ENCODE results near the gene SASH3. TPM values are rescaled to one million over a fixed set of nuclear protein-coding genes. Genes with fewer than 3 reads are reported as not detected.

SASH3 gene
- polyA plus RNA-seq, 2 of the 4 experiments (the other 2 are of a cell fraction), result not detected

DNA sequence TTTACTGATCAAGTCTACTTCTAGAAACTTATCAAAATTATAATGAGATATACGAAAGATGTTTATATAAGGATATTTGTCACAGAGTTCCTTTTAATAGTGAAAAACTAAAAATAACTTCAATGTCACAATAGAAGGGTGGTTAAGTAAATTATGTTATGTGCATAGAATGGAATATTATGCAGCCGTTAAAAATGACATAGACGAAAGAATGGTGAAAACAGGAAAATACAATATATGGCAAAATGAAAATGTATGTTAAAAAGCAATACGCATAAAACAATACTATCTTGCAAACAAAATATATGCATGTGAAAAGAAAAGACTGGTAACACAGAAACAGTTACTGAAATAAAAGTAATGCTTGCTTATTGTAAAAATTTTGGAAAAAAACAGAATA lies 44.9 kb downstream of the SASH3 start:
- Histone ChIP-seq H3K4me3 (no peak overlapping the region), H3K4me1 (no peaks in the 10 kb centered on the region), H3K4me2 (no peak overlapping the region), H3K27ac (no peak overlapping the region), H3K9me3 (no peaks in the 10 kb centered on the region)
- WGBS (ENCODE audit: missing lambda C conversion rate), result 95% methylated on average over 4 of the region's 4 CpGs
- DNase-seq (ENCODE audit: low read depth in 1 of 2, low spot score in 1 of 2), result no peak
- ChIA-PET CTCF (interaction anchor here (1.1 to 2.8 kb wide), 4 partner anchors 8 to 1151 kb away, joined by 3 to 18 read pairs (median 8); no protein-coding TSS in a partner anchor), POLR2A (no interaction called here)
- FAIRE-seq, result no peak
- no peak for ATAC-seq
- TF ChIP-seq ZSCAN20 (CRISPR knock-in tag; IDR thresholded peaks at IDR 0.05) (no peak), CHD2 (IDR thresholded peaks at IDR 0.05; ENCODE audit: low read length, partially characterized antibody) (no peak), TFCP2L1 (CRISPR knock-in tag; IDR thresholded peaks at IDR 0.05) (no peak), NPAS2 (CRISPR knock-in tag; IDR thresholded peaks at IDR 0.05; ENCODE audit: borderline replicate concordance) (no peak)
- TF ChIP-seq, protein P1, sequence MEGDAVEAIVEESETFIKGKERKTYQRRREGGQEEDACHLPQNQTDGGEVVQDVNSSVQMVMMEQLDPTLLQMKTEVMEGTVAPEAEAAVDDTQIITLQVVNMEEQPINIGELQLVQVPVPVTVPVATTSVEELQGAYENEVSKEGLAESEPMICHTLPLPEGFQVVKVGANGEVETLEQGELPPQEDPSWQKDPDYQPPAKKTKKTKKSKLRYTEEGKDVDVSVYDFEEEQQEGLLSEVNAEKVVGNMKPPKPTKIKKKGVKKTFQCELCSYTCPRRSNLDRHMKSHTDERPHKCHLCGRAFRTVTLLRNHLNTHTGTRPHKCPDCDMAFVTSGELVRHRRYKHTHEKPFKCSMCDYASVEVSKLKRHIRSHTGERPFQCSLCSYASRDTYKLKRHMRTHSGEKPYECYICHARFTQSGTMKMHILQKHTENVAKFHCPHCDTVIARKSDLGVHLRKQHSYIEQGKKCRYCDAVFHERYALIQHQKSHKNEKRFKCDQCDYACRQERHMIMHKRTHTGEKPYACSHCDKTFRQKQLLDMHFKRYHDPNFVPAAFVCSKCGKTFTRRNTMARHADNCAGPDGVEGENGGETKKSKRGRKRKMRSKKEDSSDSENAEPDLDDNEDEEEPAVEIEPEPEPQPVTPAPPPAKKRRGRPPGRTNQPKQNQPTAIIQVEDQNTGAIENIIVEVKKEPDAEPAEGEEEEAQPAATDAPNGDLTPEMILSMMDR (IDR thresholded peaks at IDR 0.05), result no peak
- TF ChIP-seq, protein P2, sequence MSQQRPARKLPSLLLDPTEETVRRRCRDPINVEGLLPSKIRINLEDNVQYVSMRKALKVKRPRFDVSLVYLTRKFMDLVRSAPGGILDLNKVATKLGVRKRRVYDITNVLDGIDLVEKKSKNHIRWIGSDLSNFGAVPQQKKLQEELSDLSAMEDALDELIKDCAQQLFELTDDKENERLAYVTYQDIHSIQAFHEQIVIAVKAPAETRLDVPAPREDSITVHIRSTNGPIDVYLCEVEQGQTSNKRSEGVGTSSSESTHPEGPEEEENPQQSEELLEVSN (IDR thresholded peaks at IDR 0.05; ENCODE audit: borderline replicate concordance, low read depth), result no peak

DNA sequence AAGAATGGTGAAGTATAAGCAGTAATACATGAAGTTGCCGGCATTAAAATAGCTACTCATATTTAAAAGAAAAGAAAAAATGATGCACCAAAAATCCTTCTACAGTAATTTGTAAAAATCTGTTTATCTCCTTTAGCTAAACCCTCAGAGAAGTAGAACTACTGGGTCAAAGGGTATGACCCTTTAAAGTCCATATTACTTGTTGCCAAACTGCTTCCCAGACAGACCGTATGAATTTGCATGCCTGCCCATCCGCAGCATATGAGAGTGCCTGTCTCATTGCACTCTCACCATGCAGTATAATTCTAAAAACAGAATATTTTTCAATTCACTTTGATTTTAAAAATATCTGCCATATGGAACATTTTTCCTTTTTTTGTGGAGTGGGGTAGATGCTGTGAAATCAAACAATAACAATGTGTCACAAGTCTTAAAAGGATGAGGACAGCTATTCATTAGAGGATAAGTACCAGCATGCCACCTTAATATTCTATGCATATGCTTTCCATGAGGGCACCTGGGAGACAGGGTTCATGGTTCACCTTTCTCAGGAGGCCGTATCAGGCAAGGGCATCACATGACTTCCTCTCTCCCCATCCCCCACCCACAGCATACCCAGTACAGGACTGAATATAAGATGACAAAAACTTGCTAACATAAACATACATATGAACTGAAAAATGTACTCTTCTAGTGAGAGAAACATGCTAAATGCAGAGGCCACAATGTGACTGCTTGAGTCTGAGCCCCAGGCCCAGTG lies 46.2 kb downstream of the SASH3 start:
- no peak overlapping the region for H3K27ac ChIP-seq
- 75% methylated on average over 4 of the region's 4 CpGs for WGBS (ENCODE audit: missing lambda C conversion rate)
- no peak for TF ChIP-seq HOXB5 (CRISPR knock-in tag; IDR thresholded peaks at IDR 0.05)
- TF ChIP-seq ESRRA (IDR thresholded peaks at IDR 0.05; ENCODE audit: borderline replicate concordance, low read length), result no peak
- TF ChIP-seq ZNF302 (CRISPR knock-in tag; IDR thresholded peaks at IDR 0.05), result no peak
- no peak for TF ChIP-seq RARB (CRISPR knock-in tag; IDR thresholded peaks at IDR 0.05)
- TF ChIP-seq CHD2 (IDR thresholded peaks at IDR 0.05; ENCODE audit: low read length, partially characterized antibody), result no peak
- TF ChIP-seq, protein P3, sequence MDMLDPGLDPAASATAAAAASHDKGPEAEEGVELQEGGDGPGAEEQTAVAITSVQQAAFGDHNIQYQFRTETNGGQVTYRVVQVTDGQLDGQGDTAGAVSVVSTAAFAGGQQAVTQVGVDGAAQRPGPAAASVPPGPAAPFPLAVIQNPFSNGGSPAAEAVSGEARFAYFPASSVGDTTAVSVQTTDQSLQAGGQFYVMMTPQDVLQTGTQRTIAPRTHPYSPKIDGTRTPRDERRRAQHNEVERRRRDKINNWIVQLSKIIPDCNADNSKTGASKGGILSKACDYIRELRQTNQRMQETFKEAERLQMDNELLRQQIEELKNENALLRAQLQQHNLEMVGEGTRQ (IDR thresholded peaks at IDR 0.05), result no peak
- no peak for TF ChIP-seq JUNB (IDR thresholded peaks at IDR 0.05)
- TF ChIP-seq POLR2A (IDR thresholded peaks at IDR 0.05; ENCODE audit: low read length), result no peak
- TF ChIP-seq, protein P4, sequence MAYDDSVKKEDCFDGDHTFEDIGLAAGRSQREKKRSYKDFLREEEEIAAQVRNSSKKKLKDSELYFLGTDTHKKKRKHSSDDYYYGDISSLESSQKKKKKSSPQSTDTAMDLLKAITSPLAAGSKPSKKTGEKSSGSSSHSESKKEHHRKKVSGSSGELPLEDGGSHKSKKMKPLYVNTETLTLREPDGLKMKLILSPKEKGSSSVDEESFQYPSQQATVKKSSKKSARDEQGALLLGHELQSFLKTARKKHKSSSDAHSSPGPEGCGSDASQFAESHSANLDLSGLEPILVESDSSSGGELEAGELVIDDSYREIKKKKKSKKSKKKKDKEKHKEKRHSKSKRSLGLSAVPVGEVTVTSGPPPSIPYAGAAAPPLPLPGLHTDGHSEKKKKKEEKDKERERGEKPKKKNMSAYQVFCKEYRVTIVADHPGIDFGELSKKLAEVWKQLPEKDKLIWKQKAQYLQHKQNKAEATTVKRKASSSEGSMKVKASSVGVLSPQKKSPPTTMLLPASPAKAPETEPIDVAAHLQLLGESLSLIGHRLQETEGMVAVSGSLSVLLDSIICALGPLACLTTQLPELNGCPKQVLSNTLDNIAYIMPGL (CRISPR knock-in tag; IDR thresholded peaks at IDR 0.05; ENCODE audit: borderline replicate concordance), result no peak
- TF ChIP-seq CEBPB (IDR thresholded peaks at IDR 0.05), result no peak
- TF ChIP-seq RFX5 (IDR thresholded peaks at IDR 0.05), result no peak
- TF ChIP-seq NFE2L2 (conservative IDR thresholded peaks at IDR 0.05; ENCODE audit: low read length), result no peak
- TF ChIP-seq KDM1A (IDR thresholded peaks at IDR 0.05; ENCODE audit: low read depth), result no peak
- H3K9me3 ChIP-seq, result no peaks in the 10 kb centered on the region
- CTCF ChIA-PET, result interaction anchor here (0.9 to 1.2 kb wide), 5 partner anchors 148 to 1150 kb away, joined by 3 to 4 read pairs (median 3); no protein-coding TSS in a partner anchor
- ATAC-seq (no peak), DNase-seq (ENCODE audit: low read depth in 1 of 2, low spot score in 1 of 2) (no peak), FAIRE-seq (no peak)
- H3K4me2 ChIP-seq, result no peak overlapping the region
- H3K4me3 ChIP-seq, result no peak overlapping the region
- POLR2A ChIA-PET, result no interaction called here
- H3K4me1 ChIP-seq, result no peaks in the 10 kb centered on the region
